Neural crest cell (in vitro differentiated cells): Measurements from ENCODE around the gene OR52I2. TPM values are rescaled to one million over a fixed set of nuclear protein-coding genes. Genes with fewer than 3 reads are reported as not detected.
A peak's percentile ranks its signal among the peaks of the same experiment; 100 is the strongest.

Source experiments
- DNase-seq: peaks from one replicate; pipeline ENCODE4 v3.0.0; 2021; ENCODE audit warnings: low read depth, mixed read lengths, low spot score
- H3K27ac Mint-ChIP-seq: one replicate; pipeline ENCODE4 v1.8.0; 2021; ENCODE audit warnings: mild to moderate bottlenecking, mixed read lengths; ENCODE audit not compliant: unreplicated experiment
- H3K27me3 Mint-ChIP-seq: 2 replicates; pipeline ENCODE4 v1.8.0; 2021; ENCODE audit warnings: low read depth, mild to moderate bottlenecking, mixed read lengths
- H3K36me3 Mint-ChIP-seq: 2 replicates; pipeline ENCODE4 v1.8.0; 2021; ENCODE audit warnings: low read depth, mild to moderate bottlenecking, mixed read lengths
- H3K4me1 Mint-ChIP-seq: 2 replicates; pipeline ENCODE4 v1.8.0; 2021; ENCODE audit warnings: mixed read lengths
- H3K4me3 Mint-ChIP-seq: one replicate; pipeline ENCODE4 v1.8.0; 2021; ENCODE audit warnings: mild to moderate bottlenecking, mixed read lengths
- H3K9me3 Mint-ChIP-seq: 2 replicates; pipeline ENCODE4 v1.8.0; 2021; ENCODE audit warnings: mixed read lengths
- total RNA-seq: library from RNA; stranded (reverse); gene quantifications from 2 replicates; pipeline ENCODE4 v1.2.1, GENCODE V29; 2021
- TF ChIP-seq, protein P1 (sequence below): fragments of 200-600 bp; sonication (generic); conservative IDR thresholded peaks from 2 replicates; pipeline ENCODE4 v1.5.0; 2021; ENCODE audit warnings: antibody characterized with exemption, mild to moderate bottlenecking

OR52I2 gene
- total RNA-seq, 1 donor from 2014 or later: not detected

DNA sequence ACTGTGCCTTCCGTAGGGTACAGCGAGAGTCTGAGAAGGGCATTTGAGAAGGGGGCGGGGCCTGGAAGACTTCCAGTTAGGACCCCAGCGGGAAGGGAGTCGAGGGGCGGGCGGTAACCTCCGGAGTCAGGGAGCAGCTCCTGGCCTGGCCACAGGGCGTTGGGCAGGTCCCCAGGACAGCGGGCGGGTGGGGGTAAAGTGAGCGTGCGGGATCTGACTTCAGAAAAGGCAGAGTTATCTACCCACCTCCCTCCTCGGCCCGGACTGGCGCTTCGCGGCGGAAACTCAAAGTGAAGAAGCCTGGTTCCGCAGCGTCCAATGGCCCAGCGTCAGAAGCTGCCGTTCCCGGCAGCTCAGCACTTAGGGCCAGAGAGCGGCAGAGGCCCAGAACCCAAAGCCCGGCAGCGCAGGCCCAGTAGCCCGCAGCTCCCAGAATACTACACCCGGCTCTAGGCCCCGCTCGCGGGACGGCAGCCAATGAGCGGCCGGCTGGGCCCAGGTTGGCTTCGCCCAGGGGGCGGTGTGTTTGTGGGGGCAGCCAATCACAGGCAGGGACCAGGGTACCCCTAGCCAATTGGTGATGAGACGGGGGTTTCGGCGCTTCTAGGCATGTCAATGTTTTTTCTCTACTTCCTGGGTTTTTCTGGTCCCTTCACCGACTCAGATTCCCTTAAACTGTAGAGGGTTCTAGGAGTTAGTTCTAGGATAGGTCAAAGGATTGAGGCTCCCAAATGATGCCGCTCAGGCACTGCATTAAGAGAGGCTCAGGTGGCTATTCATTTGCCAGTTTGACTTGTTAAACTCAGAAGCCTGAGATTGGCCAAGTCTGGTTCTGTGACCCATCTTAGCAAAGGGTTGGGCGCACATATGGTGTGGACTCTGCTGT, 26.5 kb downstream of the OR52I2 start, which contains the start of gene TRIM68:
TRIM68 (minus strand) TSS at position 451 of the 886 bp plus-strand sequence. CDS start 2,727 bp downstream, outside the sequence.
- H3K9me3 Mint-ChIP-seq: no peaks in the 10 kb centered on the region
- H3K4me1 Mint-ChIP-seq: peaks cover 16% of the 10 kb centered on the region
- H3K4me3 Mint-ChIP-seq: peak within 1 kb of the TSS; percentile 96
- TF ChIP-seq, protein P1, sequence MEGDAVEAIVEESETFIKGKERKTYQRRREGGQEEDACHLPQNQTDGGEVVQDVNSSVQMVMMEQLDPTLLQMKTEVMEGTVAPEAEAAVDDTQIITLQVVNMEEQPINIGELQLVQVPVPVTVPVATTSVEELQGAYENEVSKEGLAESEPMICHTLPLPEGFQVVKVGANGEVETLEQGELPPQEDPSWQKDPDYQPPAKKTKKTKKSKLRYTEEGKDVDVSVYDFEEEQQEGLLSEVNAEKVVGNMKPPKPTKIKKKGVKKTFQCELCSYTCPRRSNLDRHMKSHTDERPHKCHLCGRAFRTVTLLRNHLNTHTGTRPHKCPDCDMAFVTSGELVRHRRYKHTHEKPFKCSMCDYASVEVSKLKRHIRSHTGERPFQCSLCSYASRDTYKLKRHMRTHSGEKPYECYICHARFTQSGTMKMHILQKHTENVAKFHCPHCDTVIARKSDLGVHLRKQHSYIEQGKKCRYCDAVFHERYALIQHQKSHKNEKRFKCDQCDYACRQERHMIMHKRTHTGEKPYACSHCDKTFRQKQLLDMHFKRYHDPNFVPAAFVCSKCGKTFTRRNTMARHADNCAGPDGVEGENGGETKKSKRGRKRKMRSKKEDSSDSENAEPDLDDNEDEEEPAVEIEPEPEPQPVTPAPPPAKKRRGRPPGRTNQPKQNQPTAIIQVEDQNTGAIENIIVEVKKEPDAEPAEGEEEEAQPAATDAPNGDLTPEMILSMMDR: no peak
- H3K27me3 Mint-ChIP-seq: peaks cover 24% of the 10 kb centered on the region
- H3K36me3 Mint-ChIP-seq: no peaks in the 10 kb centered on the region
- DNase-seq: peak; percentile 87
- peak within 1 kb of the TSS; percentile 90 for H3K27ac Mint-ChIP-seq

GRCh38 chr11:4610258-4610935, 28.9 kb downstream of the OR52I2 start:
- Mint-ChIP-seq H3K4me3 (no peak overlapping the region), H3K36me3 (no peaks in the 10 kb centered on the region), H3K9me3 (no peaks in the 10 kb centered on the region), H3K27me3 (peaks cover 46% of the 10 kb centered on the region), H3K27ac (no peak overlapping the region), H3K4me1 (peaks cover 16% of the 10 kb centered on the region)
- no peak for DNase-seq
- TF ChIP-seq, protein P1: no peak

DNA sequence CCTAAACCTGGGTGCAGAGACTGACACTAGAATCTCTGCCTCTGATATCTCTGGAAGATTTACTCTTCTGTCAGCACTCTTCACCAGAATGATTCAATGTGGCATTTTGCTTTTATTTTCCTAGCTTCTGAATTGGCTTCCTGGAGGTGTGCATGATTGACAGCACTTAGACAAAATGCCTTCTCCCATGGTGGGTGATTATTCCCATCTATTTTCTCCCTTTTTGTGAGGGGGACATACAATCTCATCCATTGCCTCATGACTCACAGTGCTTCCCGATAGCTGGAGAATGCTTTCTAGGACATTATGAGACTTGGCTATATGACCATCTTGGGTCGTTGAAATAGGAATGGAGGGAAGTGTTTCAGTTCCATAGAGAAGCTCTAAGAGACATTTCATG, 30.4 kb downstream of the OR52I2 start:
- Mint-ChIP-seq H3K9me3 (peaks cover 2% of the 10 kb centered on the region), H3K36me3 (no peaks in the 10 kb centered on the region), H3K4me3 (no peak overlapping the region), H3K27ac (no peak overlapping the region), H3K27me3 (peaks cover 52% of the 10 kb centered on the region), H3K4me1 (peaks cover 12% of the 10 kb centered on the region)
- TF ChIP-seq, protein P1: no peak
- no peak for DNase-seq

DNA sequence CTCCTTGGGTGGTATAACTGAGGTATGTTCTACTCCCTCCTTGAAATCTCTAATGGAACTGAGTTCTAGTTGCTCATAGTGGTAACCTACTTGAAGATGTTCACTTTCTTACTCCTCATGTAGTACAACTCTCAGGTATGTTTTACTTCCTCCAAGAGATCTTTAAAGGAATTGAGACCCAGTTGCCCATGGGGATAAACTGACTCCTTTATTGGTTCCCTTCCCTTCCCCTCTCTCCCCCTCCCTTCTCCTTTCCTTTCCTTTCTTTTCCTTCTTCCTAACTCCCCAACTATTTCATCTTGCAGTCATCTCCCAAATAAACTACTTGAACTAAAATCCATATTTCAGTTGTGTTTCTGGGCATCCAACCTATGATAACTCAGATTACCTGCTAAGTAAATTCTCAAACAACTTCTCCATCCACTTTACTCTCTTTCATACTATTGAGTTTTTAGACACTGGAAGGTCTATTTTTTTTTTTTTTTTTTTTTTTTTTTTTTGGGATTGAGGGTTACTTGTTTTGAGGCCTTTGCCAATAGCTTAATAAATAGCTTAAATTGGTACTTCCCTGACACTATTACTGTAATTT, 34.4 kb downstream of the OR52I2 start:
- Mint-ChIP-seq H3K4me1 (no peaks in the 10 kb centered on the region), H3K9me3 (peaks cover 2% of the 10 kb centered on the region), H3K27ac (no peak overlapping the region), H3K36me3 (no peaks in the 10 kb centered on the region), H3K27me3 (peaks cover 52% of the 10 kb centered on the region), H3K4me3 (no peak overlapping the region)
- no peak for DNase-seq
- TF ChIP-seq, protein P1: no peak

DNA sequence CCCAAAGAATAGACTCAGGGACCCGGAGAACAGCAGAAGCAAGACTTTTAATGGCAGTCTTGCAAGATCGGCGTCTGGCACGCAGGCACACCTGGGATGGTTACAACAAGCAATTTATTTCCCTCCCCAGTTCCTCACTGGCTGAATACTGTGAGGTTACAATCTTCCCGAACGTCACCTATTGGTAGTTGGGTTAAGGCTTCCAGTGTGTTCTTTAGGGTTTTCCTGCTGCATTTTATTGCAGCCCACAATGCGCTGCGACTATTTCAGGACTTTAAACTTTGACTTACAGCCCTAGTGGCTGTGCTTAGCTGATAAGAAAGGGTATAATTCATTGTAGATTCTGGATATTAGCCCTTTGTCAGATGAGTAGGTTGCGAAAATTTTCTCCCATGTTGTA, 38.0 kb downstream of the OR52I2 start:
- Mint-ChIP-seq H3K4me1 (no peaks in the 10 kb centered on the region), H3K9me3 (peaks cover 2% of the 10 kb centered on the region), H3K4me3 (no peak overlapping the region), H3K36me3 (no peaks in the 10 kb centered on the region), H3K27me3 (peaks cover 35% of the 10 kb centered on the region), H3K27ac (no peak overlapping the region)
- TF ChIP-seq, protein P1: no peak
- no peak for DNase-seq
